ENCODE results near the gene GRIK1.

Gene GRIK1

DNA sequence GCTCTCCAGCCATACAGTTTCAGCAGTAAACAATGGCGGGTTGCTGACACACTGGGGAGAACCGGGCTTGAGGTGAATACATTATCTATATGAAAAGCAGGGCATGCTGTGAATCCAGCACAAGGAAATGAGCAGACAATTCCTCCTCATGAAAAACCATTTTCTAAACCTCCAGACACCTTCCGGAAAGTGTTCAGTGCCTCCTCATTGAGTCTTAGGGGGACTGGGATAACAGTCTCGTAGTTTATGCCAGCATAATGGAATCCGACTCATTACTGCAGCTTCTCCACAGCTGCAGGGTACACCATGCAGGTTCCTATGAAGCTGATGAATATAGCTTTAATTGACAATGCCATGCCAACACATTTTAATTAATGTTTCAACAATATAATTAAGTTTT, 356.9 kb downstream of the GRIK1 start:
- TF ChIP-seq, protein P1, sequence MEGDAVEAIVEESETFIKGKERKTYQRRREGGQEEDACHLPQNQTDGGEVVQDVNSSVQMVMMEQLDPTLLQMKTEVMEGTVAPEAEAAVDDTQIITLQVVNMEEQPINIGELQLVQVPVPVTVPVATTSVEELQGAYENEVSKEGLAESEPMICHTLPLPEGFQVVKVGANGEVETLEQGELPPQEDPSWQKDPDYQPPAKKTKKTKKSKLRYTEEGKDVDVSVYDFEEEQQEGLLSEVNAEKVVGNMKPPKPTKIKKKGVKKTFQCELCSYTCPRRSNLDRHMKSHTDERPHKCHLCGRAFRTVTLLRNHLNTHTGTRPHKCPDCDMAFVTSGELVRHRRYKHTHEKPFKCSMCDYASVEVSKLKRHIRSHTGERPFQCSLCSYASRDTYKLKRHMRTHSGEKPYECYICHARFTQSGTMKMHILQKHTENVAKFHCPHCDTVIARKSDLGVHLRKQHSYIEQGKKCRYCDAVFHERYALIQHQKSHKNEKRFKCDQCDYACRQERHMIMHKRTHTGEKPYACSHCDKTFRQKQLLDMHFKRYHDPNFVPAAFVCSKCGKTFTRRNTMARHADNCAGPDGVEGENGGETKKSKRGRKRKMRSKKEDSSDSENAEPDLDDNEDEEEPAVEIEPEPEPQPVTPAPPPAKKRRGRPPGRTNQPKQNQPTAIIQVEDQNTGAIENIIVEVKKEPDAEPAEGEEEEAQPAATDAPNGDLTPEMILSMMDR (IDR thresholded peaks at IDR 0.05; ENCODE audit: poor library complexity, severe bottlenecking) = no peak
- DNase-seq (ENCODE audit: low spot score) = no peak

DNA sequence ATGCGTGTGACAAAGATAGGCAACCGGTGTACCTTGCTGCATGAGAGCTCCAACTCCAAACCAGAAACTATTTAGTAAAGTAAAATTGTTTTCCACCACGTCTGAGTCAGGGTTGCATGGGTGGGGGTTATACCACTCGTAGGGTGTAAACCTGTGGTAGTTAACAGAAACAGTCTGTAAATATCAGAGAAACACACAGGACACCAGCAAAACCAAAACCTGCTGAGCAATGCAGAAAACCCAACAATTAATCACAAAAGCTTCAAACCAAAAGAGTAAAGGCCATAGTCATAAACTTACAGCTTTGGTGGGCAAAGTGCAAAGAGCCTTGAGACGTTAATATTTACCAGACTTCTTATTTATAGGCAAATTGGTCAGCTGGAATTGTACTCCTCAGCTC, 358.4 kb downstream of the GRIK1 start:
- Histone ChIP-seq H3K27me3 (ENCODE audit: insufficient read depth, poor library complexity, severe bottlenecking) (no peaks in the 10 kb centered on the region), H3K4me1 (ENCODE audit: insufficient read depth, poor library complexity, severe bottlenecking) (no peaks in the 10 kb centered on the region), H3K36me3 (ENCODE audit: low read depth) (no peaks in the 10 kb centered on the region), H3K9me3 (ENCODE audit: severe bottlenecking) (peaks cover 3% of the 10 kb centered on the region), H3K27ac (ENCODE audit: poor library complexity, severe bottlenecking) (no peak overlapping the region), H3K4me3 (ENCODE audit: severe bottlenecking) (no peak overlapping the region)
- ATAC-seq (ENCODE audit: low read depth) (no peak), DNase-seq (ENCODE audit: low spot score) (no peak)
- TF ChIP-seq, protein P1 (IDR thresholded peaks at IDR 0.05; ENCODE audit: poor library complexity, severe bottlenecking) = no peak

More for the DNA sequence above, 356.9 kb downstream of the GRIK1 start:
- H3K9me3 ChIP-seq (ENCODE audit: severe bottlenecking) = peaks cover 4% of the 10 kb centered on the region
- H3K4me3 ChIP-seq (ENCODE audit: severe bottlenecking) = no peak overlapping the region
- H3K27me3 ChIP-seq (ENCODE audit: insufficient read depth, poor library complexity, severe bottlenecking) = no peaks in the 10 kb centered on the region
- no peaks in the 10 kb centered on the region for H3K36me3 ChIP-seq (ENCODE audit: low read depth)
- no peak overlapping the region for H3K27ac ChIP-seq (ENCODE audit: poor library complexity, severe bottlenecking)
- no peaks in the 10 kb centered on the region for H3K4me1 ChIP-seq (ENCODE audit: insufficient read depth, poor library complexity, severe bottlenecking)
- no peak for ATAC-seq (ENCODE audit: low read depth)

DNA sequence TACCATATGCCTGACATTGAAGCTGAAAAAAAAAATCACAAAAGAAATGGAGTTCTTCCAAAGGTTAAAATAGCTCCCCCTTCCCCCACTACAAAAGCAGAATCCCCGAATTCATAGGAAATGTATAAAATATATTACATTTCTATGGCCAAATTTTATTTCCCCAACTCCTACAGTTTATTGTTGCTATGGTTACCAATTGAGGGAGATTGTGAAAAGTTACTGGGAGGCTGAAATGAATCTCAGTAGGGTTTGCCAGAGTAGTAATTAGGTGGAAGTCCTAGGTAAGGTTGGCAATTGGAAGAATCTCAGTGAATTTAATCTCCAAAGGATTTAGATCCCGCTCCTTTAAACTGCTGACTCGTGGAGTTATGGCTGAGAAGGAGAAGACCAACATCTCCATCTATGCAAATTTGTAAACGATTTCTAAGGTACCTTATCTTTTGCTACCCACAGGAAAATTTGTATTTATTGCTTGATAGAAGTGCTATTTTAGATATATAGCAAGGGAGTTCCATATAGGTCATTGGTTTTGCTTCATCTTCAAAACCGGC, 359.0 kb downstream of the GRIK1 start:
- TF ChIP-seq, protein P1 (IDR thresholded peaks at IDR 0.05; ENCODE audit: poor library complexity, severe bottlenecking) = no peak
- no peaks in the 10 kb centered on the region for H3K27me3 ChIP-seq (ENCODE audit: insufficient read depth, poor library complexity, severe bottlenecking)
- DNase-seq (ENCODE audit: low spot score) (no peak), ATAC-seq (ENCODE audit: low read depth) (no peak)
- no peaks in the 10 kb centered on the region for H3K4me1 ChIP-seq (ENCODE audit: insufficient read depth, poor library complexity, severe bottlenecking)
- no peak overlapping the region for H3K4me3 ChIP-seq (ENCODE audit: severe bottlenecking)
- H3K27ac ChIP-seq (ENCODE audit: poor library complexity, severe bottlenecking) = no peak overlapping the region
- H3K36me3 ChIP-seq (ENCODE audit: low read depth) = no peaks in the 10 kb centered on the region
- peaks cover 3% of the 10 kb centered on the region for H3K9me3 ChIP-seq (ENCODE audit: severe bottlenecking)

DNA sequence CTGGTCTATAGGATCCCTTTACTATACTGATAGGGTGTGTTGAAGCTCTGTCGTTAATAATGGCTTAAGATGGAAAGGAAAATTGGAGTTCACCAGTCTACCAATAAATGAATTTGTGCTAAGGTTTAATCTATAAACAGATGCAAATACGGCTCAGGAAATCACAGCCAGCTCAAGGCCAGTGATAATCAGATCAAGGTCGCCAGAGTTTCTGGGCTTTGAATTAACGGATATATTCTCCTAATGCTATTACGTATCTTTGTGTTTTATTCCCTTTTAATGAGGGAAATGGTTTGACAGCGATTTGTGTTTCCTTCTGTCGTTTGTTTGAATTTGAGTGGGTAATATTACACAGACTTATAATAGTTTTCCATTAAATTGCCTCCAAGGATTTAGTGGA, 361.5 kb downstream of the GRIK1 start:
- H3K4me3 ChIP-seq (ENCODE audit: severe bottlenecking) = no peak overlapping the region
- DNase-seq (ENCODE audit: low spot score) (no peak), ATAC-seq (ENCODE audit: low read depth) (no peak)
- TF ChIP-seq, protein P1 (IDR thresholded peaks at IDR 0.05; ENCODE audit: poor library complexity, severe bottlenecking) = no peak
- H3K27ac ChIP-seq (ENCODE audit: poor library complexity, severe bottlenecking) = no peak overlapping the region
- H3K4me1 ChIP-seq (ENCODE audit: insufficient read depth, poor library complexity, severe bottlenecking) = no peaks in the 10 kb centered on the region
- H3K36me3 ChIP-seq (ENCODE audit: low read depth) = no peaks in the 10 kb centered on the region
- no peaks in the 10 kb centered on the region for H3K27me3 ChIP-seq (ENCODE audit: insufficient read depth, poor library complexity, severe bottlenecking)
- peaks cover 3% of the 10 kb centered on the region for H3K9me3 ChIP-seq (ENCODE audit: severe bottlenecking)

DNA sequence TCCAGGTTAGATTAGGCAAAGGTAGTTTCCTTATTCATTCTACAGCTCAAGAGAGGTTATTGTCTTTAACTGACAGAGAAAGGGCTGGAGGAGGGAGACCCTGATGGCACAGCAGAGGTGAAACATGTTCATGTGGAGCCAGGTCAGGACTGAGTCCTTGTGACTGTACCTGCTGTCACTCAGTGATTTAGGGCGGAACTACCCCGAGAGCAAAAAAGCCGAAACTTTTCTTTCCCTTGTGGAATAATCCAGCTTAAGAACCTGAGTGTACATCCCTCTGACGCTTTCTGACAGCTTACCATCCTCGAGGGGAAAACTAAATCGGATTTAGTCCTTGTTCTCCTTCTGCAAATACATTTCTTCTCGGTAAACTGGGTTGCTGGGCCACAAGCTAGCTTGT, 367.8 kb downstream of the GRIK1 start:
- TF ChIP-seq, protein P1 (IDR thresholded peaks at IDR 0.05; ENCODE audit: poor library complexity, severe bottlenecking) = no peak
- Histone ChIP-seq H3K36me3 (ENCODE audit: low read depth) (no peaks in the 10 kb centered on the region), H3K27me3 (ENCODE audit: insufficient read depth, poor library complexity, severe bottlenecking) (no peaks in the 10 kb centered on the region), H3K27ac (ENCODE audit: poor library complexity, severe bottlenecking) (no peak overlapping the region), H3K9me3 (ENCODE audit: severe bottlenecking) (no peaks in the 10 kb centered on the region), H3K4me1 (ENCODE audit: insufficient read depth, poor library complexity, severe bottlenecking) (no peaks in the 10 kb centered on the region), H3K4me3 (ENCODE audit: severe bottlenecking) (no peak overlapping the region)
- DNase-seq (ENCODE audit: low spot score) (no peak), ATAC-seq (ENCODE audit: low read depth) (no peak)
